SIG-M5 treated with dmso at 0.1 percent for 504 hours (cell line): ENCODE data around the gene RDX.
"Not testable (repeated sequence)": the region's sequence is repeated elsewhere in the genome, so short reads cannot be mapped to it uniquely, and the experiment has no call there.

ENCODE experiments used
- DNase-seq: peaks from one replicate; lab custom pipeline; 2025; ENCODE audit not compliant: unreplicated experiment; lab: John Stamatoyannopoulos, UW

The RDX gene

DNA sequence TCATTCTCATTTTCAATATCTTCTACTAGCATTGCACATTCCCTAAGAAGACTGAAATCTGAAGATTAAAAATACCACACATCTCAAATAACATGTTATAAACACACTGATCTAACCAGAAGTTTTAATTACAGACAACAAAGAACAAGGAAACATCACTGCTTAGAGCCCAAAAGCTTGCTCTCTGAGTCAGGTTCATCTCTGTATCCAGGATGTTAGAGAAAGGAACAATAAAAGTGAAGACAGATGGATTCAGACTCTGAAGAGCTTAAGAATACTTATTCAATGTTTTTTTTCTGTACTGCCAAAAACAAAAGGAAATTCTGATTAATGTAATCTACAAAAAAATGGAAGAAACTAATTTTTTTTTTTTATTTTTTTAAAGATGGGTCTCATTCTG is 16.5 kb downstream of the RDX start:
- no peak for DNase-seq

DNA sequence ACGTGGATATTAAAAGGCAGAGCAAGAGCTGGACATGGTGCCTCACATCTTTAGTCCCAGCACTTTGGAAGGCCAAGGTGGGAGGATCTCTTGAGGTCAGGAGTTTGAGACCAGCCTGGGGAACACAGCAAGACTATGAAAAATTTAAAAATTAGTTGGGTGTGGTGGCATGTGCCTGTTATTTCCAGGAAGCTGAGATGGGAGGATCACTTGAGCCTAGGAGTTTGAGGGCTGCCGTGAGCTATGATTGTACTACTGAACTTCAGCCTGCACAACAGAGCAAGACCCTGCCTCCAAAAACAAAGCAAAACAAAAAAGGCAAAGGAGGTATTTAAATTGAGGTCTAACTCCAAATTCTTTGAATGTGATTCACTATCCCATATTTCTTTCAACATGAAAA is 23.5 kb downstream of the RDX start:
- DNase-seq: no peak

DNA sequence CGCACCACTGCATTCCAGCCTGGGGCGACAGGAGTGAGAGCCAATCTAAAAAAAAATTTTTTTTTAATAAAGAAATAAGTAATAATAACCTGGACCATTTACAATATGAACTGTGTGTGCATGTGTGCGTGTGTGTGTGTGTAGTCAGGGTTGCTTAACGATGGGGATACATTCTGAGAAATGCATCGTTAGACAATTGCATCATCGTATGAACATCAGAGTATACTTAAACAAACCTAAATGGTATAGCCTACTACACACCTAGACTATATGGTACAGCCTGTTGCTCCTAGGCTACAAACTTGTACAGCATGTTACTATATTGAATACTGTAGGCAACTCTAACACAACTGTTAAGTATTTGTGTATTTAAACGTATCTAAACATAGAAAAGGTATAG is 26.4 kb downstream of the RDX start:
- DNase-seq: no peak

DNA sequence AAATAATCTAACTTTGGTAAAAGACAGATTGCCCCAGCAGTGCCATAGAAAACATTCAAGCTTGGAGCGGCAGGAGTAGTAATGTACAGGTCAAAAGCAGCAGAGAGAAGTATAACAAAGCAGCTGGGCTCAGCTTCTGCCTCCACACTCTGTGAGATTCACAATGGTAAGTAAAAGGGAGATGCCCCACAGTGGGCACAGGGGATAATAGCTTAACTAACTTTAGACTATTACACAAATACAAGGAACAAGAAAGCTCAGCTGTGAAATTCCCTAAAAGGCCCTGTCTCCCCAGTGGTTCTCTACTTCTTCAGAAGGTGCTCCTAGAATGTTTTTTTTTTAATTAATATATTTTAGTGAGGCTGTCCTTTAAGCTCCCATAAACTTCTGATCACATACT is 28.0 kb downstream of the RDX start:
- DNase-seq: no peak

DNA sequence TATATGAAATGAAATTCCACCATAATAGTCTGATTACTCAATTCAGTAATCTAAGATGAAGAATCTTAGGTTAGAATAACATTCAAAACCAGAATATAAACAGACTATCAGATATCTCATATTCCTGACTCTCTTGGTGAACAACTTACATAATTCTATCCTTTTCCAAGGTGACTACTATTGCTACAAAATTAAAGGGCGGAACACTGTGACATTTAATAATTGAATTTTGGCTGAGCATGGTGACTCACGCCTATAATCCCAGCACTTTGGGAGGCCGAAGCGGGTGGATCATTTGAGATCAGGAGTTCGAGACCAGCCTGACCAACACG is 34.4 kb downstream of the RDX start:
- no peak for DNase-seq

DNA sequence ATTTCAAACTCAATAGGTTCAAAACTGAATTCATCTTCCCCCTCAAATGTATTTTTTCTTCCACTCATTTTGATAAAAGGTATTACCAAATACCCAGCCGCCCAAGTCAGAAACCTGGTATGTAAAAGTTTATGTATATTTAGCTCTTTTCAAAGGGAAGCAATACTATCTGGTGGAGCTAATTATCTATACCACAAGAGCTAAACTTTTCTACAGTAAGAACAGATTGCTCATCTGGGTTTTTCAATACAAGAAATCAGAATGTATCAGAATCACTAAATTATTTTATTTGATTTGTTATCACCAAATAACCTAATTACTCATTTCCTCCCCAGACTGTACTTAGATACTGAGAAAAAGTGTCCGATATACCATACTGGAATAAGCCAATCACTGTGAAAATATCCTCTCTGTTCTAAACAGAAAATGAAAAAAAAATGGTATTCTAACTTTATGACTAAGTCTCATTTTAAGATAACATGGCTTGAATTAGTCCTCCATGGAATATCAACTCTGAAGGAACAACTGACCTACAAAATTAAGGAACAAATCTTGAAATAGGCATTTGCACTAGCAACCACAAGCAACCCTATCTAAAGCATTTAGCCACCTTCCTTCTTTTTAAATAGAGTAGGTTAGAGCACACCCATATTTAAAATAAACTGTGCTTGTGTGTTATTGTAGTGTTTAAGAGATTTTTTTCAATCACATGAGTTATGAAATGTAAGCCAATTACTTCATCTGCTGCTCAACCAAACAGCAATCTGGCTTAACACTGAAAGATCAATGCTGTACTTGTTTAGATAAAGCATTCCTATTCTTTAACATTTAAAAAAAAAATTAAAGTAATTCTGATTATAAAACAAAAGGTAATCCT is 35.0 kb downstream of the RDX start:
- no peak for DNase-seq

DNA sequence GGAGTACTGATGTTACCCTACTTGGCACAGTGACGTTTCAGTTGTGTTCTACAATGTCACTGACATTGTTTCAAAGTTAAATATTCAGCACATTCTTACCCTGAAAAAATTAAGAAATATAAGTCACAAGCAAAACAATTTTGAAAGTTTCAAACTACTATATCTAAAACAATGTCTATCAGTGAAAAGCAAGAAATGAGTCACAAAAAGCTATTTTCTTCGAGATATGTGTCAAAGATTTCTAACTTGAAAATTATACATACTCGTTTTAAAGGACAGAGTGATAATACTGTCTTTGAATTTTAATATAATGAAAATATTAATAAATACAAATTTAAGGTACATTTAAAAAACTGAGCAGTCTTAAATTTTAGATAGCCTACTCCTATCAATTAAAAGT is 42.9 kb downstream of the RDX start:
- no peak for DNase-seq

DNA sequence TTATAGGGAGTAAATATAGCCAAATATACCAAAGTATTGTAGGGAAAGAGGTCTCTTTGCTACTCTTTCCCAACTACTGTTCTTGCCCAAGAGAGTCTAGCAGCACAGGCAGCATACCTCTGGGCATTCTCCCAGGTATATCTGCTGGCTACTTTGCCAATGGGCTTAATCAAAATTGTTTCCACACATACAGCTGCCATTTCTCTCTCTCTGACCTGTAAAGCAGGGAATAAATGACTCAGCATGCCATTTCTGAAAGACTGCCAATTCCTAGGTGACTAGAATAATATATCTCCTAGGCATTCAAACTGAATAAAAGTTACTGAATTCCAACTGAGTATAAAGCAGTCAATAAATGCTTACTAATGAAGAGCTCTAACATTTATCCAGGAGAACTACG is 44.6 kb downstream of the RDX start:
- no peak for DNase-seq

DNA sequence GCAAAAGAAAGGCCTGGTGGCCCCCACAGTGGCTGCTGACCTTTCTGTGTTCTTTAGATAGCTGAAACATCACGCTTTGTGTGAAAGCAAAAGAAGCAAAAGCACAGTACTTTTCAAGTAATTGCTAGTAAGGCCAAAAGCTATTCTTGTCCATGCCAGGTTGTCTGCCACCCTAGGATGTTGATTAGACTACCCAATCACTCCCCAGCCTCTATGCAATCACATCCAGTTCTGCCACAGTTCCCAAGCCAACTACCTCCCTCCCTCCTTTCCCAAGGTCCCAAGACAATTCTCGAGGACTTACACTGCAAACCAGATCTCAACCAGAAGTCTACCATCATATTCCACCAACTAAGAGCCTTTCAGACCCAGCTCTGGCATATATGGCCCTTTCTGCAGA is 46.2 kb downstream of the RDX start:
- DNase-seq: no peak

DNA sequence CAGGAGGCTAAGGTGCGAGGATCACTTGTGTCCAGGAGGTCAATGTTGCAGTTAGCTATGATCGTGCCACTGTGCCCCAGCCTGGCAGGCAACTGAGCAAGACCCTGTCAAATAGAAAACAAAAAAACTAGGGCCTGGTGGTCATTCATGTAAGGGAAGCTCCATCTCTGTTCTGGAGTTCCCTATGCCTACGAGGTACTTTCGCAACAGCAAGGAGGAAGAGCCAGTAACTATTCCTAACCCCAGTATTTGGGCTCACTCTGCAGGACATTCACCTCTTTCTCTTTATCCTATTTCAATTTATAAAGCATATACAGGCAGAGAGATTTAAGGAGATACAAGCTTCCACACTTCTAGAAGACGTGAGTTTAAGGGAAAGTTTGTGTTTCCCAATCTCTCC is 46.6 kb downstream of the RDX start:
- no peak for DNase-seq

DNA sequence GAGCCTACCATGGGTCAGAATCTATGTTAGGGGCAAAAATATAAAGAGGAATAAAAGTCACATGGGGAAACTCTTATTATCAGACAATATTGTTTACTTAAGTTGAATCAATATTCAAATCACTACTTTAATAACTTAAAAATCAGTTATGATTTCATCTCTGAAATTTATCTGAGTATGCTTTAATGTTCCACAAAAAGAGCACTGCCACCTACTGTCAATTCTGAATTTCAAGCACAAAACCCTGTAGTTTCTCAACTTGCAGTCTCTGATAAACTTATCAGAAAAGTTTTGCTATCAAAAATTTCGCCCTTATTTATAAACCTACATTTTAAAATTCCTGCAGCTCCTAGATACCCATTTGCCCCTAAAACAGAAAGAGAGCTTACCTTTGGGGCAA is 47.3 kb downstream of the RDX start:
- no peak for DNase-seq

DNA sequence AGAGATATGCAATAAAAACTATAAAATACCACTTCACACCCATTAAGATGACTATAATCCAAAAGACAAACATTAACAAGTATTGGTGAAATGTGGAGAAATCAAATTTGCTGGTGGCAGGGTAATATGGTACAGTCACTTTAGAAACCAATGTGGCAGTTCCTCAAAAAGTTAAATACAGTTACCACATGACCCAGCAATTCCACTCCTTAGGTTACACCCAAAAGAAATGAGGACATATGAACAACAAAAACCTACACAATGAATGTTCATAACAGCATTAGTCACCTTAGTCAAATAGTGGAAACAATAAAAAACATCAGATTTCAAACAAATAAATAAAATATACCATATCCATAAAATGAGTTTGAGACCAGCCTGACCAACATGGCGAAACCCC is 52.6 kb downstream of the RDX start:
- peak; percentile 3 for DNase-seq

DNA sequence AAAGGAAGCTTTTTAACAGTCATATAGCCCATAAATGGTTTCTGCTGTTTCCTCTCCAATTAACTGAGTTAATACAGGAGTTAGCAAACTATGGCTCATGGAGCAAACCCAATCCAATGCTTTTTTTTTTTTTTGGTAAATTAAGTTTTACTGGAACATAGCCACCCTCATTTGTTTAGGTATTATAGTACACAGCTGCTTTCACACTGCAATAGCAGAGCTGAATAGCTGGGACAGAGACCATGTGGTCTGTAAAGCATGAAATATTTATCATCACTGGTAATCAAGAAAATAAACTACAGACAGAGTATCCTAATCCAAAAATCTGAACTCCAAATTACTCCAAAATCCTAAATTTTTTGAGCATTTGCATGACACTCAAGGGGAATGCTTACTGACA is 53.7 kb downstream of the RDX start:
- DNase-seq: no peak

DNA sequence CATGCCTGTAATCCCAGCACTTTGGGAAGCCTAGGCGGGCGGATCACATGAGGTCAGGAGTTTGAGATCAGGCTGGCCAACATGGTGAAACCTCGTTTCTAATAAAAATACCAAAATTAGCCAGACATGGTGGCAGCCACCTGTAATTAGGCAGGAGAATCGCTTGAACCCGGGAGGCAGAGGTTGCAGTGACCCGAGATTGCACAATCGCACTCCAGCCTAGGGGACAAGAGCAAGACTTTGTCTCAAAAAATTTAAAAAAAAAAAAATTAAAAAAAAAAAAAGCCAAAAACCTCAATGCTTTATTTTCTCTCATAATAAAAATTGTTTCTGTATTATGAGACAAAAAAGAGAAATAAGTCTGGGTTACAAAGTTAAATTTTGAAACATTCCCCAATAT is 54.2 kb downstream of the RDX start:
- no peak for DNase-seq

DNA sequence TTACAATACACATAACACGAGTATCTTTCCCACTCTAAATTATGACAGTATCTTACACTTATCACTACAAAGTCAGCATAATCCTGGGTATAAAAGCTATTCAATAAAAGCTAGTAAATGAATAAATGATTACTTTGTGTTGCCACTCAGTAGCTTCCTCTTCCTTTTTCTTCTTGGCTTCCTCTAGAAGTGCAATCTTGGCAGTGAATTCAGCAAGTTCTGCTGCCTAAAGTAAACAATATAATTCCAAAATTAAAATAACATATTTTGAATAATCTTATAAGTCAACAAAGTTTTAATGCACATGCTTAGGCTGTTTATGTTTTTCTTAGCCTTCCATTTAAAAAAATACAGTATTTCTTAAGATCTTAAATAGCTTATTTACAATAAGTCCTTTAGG is 60.4 kb downstream of the RDX start:
- DNase-seq: no peak

DNA sequence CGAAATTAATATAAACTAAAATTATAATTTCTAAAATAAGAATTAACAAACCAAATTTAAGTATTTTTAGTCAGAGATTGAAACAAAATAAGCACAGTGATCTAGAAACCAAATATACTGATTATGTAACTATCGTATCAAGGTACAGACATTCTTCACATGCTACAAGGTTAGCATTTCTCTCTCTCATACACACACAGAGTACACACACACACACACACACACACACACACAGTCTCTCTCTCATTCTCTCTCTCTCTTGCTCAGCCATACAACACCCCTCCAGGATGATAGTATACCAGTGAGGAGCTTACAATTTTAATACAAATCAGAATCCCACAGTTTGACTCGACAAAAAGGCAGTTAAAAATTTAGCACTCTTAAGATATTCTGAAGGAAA is 66.0 kb downstream of the RDX start:
- no peak for DNase-seq

DNA sequence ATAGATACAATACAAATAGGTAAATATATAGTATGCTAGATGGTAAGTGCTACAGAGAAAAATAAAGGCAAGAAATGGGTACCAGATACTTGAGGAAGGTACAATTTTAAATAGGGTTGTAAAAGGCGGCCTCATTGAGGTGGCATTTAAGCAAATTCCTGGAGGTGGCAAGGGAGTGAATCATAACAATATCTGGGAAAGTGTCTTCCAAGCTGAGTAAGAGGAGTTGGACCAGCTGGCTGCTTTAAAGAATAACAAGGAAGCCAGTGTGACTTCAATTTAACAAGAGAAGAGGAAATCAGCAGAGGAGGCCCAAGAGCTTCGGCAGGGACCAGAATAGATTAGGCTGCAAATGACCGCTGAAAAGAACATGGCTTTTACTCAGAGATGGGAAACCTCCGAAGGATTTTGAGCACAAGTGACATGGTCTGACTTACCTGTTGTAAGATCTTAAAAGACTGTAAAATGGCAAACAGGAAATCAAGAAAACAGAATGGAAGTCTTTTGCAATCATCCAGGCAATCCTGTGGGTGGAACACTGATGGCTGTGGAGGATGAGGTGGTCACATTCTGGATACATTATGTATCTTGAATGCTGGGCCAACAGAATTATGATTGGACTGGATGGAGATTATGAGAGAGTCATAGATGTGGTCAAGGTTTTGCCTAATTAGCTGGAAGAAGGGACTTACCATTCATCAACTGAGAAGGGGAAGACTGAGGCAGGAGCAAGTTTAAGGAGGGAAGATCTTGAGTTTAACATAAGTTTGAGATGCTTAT is 77.2 kb downstream of the RDX start:
- no peak for DNase-seq

DNA sequence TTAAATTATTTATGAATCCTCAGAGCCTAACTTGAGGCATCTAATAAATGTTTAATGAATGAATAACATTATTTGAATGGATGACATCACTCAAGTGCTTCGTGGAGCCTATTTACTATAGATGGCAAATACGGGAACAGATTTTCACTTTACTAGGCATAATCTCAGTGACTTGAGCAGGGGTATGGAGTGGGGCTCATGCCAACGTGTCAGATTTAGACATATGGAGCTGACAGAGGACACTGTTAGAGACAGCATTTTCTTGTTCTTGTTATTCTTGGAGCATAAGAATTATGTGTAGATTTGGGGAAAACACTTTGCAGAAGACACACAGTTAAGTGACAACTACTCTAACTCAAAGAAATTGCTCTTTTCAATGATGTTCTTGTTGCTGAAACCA is 78.5 kb downstream of the RDX start:
- no peak for DNase-seq

DNA sequence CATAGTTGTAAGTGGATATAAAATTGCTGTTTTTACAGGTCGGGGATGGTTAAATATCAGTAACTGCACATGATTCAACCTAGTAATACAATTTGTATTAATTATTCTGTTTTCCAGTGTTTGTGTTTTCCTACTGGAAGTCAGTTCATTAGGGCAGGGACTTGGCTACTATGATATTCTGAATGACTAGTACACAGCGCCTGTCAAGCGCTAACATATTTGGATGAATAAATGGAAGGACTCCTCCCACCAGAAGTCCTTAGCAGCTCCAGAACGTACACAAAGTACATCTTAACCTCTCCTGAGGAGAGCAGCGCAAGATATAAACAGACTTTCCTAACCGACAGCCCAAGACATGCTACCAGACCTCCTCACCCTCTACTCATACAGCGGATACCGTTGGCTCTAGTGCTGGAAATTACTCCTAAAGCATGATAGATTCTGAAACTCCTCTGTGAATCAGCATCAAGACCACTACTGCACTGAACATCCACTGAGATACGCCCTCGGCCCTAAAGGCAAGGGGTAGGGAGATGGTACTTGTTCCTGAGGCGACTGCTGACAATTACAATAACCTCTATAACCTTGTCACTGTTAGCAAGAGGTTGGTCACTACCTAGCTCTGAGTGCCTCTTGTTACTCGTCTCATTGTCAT is 79.1 kb downstream of the RDX start:
- DNase-seq: no peak

DNA sequence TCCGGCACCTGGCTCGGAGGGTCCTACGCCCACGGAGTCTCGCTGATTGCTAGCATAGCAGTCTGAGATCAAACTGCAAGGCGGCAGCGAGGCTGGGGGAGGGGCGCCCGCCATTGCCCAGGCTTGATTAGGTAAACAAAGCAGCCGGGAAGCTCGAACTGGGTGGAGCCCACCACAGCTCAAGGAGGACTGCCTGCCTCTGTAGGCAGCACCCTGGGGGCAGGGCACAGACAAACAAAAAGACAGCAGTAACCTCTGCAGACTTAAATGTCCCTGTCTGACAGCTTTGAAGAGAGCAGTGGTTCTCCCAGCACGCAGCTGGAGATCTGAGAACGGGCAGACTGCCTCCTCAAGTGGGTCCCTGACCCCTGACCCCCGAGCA is 87.1 kb downstream of the RDX start:
- DNase-seq: not testable (repeated sequence)

DNA sequence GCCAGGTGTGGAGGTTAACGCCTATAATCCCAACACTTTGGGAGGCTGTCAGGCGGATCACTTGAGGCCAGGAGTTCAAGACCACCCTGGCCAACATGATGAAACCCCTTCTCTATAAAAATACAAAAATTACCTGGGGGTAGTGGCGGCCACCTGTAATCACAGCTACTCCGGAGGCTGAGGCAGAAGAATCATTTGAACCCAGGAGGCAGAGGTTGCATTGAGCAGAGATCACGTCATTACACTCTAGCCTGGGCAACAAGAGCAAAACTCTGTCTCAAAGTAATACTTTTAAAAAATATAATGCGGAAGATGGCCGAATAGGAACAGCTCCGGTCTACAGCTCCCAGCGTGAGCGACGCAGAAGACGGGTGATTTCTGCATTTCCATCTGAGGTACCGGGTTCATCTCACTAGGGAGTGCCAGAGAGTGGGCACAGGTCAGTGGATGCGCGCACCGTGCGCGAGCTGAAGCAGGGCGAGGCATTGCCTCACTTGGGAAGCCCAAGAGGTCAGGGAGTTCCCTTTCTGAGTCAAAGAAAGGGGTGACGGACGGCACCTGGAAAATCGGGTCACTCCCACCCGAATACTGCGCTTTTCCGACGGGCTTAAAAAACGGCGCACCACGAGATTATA is 87.6 kb downstream of the RDX start:
- DNase-seq: not testable (repeated sequence)

DNA sequence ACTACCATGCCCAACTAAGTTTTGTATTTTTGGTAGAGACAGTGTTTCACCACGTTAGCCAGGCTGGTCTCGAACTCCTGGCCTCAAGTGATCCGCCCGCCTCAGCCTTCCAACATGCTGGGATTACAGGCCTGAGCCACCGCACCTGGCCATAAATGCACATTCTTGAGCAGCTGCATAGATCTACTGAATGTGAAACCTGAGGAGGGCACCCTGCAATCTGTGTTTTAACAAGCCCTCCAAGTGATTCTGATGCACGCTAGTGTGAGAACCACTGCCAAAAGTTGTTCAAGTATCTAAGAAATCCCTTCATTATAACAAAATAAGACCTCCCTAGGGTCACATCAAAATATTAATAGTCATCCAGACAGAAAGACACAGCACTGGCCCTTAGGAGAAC is 89.3 kb downstream of the RDX start:
- DNase-seq: no peak
